Fibroblast of pulmonary artery (primary cell): ENCODE data around the gene ST7.
"Not testable (repeated sequence)": the region's sequence is repeated elsewhere in the genome, so short reads cannot be mapped to it uniquely, and the experiment has no call there.

ENCODE experiments used
- DNase-seq: peaks from one replicate; pipeline ENCODE4 v3.0.0-alpha.2; 2010; ENCODE audit warnings: low read depth
- H3K4me3 ChIP-seq: replicated peaks from 2 replicates; pipeline ENCODE4 v1.5.1; 2011; ENCODE audit warnings: low read depth, mild to moderate bottlenecking, control low read depth, low read length, moderate library complexity
- CTCF ChIP-seq: IDR thresholded peaks from 2 replicates; pipeline ENCODE4 v1.5.1; 2011; ENCODE audit warnings: mild to moderate bottlenecking, control low read depth, low read length, inconsistent platforms; ENCODE audit errors: missing control alignments

Gene ST7

DNA sequence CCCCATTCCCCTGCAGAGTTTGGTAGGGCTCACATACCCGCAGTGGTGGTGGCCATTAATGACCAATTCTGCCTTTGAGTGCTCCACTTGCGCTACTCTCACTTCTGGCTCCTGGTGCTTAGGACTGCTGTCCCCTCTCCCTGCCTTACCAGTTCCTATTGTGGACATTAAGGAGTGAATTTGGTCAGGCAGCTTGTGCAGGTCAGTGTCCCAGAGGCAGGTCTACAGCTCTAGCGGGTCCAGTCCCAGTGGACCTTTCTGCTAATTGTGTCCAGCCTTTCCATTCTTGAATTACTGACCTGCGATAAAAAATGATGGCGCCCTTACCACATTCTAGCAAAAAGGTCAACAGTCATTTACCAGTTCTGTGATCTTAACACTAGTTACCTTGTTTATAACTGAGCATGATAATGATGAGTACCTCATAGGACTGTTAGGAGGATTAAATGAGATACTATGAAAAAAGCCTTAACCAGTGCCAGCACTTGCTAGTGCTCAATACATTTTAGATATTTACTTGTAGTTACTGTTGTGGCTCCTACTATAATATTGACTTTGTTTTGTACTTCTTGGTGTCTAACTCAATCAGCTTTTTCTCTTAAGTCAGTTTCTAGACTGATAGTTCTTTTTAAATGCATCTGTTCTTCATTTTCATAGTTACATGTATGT, 14.1 kb downstream of the ST7 start:
- no peak for DNase-seq
- H3K4me3 ChIP-seq = no peak overlapping the region
- TF ChIP-seq CTCF = no peak

DNA sequence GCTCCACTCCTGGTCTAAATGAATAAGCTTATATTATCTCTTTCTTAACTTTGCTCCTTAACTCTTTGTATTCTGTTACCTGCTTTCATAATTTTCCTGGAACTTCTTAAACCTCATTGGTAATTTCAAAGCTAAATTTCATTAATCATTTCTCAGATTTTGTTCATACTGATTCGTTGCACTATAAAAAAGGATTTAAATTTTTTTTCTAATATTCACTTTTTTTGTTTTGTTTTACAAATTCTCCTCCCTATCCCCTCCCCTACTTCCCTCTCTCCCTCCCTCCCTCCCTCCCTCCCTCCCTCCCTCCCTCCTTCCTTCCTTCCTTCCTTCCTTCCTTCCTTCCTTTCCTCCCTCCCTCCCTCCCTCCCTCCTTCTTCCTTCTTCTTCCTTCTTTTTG, 14.7 kb downstream of the ST7 start:
- H3K4me3 ChIP-seq = no peak overlapping the region
- DNase-seq = no peak
- TF ChIP-seq CTCF = no peak

- no peak overlapping the region for H3K4me3 ChIP-seq
- no peak for DNase-seq
- TF ChIP-seq CTCF = no peak
Measured at GRCh38 chr7:116968631-116969030, 15.3 kb downstream of the ST7 start.

DNA sequence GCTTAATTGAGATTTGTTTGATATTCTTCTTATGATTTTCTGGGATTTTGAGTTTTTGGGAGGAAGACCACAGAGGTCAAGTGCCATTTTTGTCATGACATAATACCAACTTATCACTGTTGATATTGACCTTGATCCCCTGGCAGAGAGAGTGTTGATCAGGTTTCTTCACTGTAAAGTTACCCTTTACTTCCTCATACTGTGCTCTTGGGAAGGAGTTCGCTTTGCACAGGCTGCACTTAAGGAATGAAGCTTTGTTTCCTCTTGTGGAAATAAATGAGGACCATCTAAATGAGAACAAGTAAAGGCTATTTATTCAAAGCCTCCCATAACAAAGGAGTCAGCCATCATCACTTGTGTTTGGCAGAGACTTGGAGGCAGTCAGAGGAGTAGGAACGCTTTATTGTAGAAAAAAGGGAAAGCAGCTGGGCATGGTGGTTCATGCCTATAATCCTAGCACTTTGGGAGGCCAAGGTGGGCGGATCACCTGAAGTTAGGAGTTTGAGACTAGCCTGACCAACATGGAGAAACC, 16.1 kb downstream of the ST7 start:
- no peak overlapping the region for H3K4me3 ChIP-seq
- DNase-seq = no peak
- TF ChIP-seq CTCF = no peak

DNA sequence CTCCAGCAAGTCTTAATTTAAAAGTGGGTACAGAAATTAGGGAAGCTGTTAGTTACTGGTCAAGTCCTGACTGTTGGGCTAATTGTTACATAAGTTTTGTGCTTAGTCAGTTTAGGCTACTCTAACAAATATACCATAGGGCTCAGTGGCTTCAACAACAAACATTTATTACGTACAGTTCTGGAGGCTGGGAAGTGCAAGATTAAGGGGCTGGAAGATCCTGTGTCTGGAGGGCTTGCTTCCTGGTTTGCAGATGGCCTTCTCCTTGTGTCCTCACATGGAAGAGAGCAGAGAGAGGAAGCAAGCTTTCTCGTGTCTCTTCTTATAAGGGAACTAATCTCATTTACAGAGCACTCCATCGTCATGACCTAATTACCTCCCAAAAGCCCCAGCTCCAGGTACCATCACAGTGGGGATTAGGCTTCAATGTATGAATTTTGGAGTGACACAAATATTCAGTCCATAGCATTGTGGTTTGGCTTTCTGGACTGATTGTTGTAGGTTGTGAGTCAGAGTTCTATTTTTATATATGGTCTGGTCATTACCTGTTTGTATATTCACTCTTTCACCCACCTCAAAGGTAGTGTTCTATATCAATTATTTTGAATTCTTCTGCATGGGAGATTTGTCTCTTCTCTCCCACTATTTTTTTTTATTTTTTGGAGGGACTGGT, 17.1 kb downstream of the ST7 start:
- no peak for TF ChIP-seq CTCF
- DNase-seq = no peak

DNA sequence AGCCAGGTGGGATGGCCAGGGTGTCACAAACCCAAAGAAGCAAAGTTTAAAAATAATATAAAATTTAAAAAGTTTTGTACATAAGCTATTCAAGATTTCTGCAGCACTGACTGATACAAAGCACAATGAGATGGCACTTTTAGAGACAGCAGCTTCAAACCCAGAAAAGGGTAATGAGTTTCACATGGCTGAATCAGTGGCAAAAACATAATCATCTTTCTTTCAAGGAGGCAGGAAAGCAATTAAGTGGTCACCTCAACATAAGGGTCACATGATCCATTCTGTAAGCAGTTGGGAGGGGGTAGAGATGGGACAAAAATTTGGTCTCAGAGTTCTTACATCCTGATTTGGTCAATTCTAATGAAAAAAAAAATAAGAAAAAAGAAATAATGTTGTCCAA, 17.9 kb downstream of the ST7 start:
- not testable (repeated sequence) for H3K4me3 ChIP-seq, DNase-seq

More for the DNA sequence above, 17.1 kb downstream of the ST7 start:
- H3K4me3 ChIP-seq = no peak overlapping the region

DNA sequence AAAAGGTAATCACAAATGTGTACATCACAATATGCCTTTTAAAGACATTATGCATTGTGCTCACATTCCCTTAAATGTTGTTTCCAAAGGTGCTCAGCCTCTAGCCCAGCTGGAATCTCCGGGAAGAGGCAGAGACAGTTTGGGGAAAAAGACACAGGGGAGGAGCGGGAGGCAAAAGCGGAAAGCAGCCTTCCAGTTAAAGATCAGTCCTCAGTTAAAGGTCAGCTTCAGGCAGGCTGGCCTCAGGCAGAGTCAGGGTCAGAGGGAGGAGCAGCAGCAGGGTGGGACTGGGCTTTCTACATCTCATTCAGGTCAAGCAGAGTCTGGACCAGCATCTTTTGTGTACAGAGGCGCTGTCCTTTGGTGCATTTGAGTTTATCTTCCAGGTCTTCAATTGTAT, 18.6 kb downstream of the ST7 start:
- DNase-seq = no peak
- H3K4me3 ChIP-seq = no peak overlapping the region
- no peak for TF ChIP-seq CTCF

DNA sequence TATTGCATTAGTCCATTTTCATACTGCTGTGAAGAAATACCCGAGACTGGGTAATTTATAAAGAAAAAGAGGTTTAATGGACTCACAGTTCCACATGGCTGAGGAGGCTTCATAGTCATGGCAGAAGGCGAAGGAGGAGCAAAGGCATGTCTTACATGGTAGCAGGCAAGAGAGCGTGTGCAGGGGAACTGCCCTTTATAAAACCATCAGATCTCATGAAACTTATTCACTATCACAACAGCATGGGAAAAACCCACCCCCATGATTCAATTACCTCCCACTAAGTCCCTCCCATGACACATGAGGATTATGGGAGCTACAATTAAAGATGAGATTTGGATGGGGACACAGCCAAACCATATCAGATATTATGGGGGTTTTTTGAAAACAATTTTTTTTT, 21.7 kb downstream of the ST7 start:
- DNase-seq = not testable (repeated sequence)

More for the DNA sequence above, 21.7 kb downstream of the ST7 start:
- H3K4me3 ChIP-seq = not testable (repeated sequence)
